Measurements from ENCODE around the gene ZNF587.
"Not testable (repeated sequence)": the region's sequence is repeated elsewhere in the genome, so short reads cannot be mapped to it uniquely, and the experiment has no call there.

ZNF587 gene

DNA sequence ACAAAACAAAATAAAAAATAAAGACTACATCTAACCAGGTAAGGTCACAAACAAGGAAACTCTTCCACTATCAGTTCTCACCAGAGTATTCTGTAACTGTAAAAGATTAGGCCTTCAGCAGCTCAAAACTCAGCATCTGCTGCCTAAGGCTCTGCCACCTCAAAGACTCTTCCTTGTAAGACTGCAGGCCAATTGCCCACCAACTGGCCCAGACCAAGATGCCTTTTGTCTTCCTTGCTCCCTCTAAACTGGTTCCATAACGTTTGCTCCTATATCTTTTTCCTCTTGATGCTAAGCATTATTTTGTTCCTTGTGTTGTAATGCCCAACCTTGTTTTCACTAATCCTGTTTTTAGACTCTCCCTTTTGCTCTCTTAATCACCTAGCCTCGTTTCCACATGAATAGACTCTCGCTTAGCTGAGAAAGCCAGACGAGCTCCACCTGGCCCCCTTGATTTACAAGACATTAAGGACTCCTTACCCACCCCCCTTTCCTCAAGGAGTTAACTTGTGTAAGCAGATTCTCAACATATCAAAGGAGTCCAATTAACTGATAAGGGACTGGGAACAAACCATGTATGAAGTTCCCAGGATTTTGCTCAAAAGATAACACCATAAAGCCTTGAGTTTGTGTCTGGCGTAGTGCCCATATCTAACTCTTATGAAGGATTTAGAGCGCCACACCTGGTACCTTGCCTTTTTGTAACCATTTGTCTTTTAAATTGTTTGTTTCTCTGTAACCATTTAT, 37.7 kb downstream of the ZNF587 start:
- Histone ChIP-seq H3K4me3 (ENCODE audit: low read length) (peak overlapping the region; percentile 93; the same call in 1 of the 2 replicates), H3K27me3 (ENCODE audit: control insufficient read depth, insufficient read depth, low read length) (no peaks in the 10 kb centered on the region), H3K36me3 (ENCODE audit: control insufficient read depth, insufficient read depth, low read length) (peaks cover 3% of the 10 kb centered on the region; the same call in 1 of the 2 replicates), H3K27ac (ENCODE audit: low read length) (peak overlapping the region; percentile 23), H3K9me3 (ENCODE audit: control insufficient read depth, insufficient read depth, low read length) (no peaks in the 10 kb centered on the region), H3K4me1 (ENCODE audit: control insufficient read depth, insufficient read depth, low read length) (peaks cover 2% of the 10 kb centered on the region; the same call in 1 of the 2 replicates)
- DNase-seq (ENCODE audit: low read depth, low spot score) = peak; percentile 73
- no CpG with 5 or more reads among the region's 6 CpGs for WGBS (ENCODE audit: insufficient coverage, insufficient read length)

DNA sequence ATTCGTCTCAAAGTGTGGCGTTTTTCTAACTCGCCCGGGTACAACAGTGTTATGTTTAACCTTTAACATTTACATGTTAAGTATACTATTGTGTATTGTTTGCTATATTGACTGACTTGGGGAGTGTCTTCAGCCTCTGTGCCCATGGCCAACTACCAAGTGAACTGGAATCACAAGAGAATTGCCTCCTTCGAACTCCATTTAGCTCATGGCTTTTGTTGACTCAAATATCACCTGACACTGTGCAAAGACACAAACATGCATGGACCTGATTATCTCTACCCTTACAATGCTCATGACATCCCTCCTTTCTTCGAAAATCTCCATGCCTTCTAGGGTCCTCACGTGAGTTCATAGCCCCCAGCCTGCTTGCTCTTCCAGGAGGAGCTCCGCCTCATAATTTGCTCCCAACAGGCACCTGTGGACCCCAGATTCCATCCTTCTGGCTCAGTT, 38.5 kb downstream of the ZNF587 start:
- peak overlapping the region; percentile 39 for H3K27ac ChIP-seq (ENCODE audit: low read length)
- no peak for DNase-seq (ENCODE audit: low read depth, low spot score)
- no CpG with 5 or more reads among the region's 8 CpGs for WGBS (ENCODE audit: insufficient coverage, insufficient read length)
- peak overlapping the region; percentile 93 for H3K4me3 ChIP-seq (ENCODE audit: low read length)
- H3K36me3 ChIP-seq (ENCODE audit: control insufficient read depth, insufficient read depth, low read length) = peaks cover 3% of the 10 kb centered on the region; the same call in 1 of the 2 replicates
- no peaks in the 10 kb centered on the region for H3K27me3 ChIP-seq (ENCODE audit: control insufficient read depth, insufficient read depth, low read length)
- no peaks in the 10 kb centered on the region for H3K9me3 ChIP-seq (ENCODE audit: control insufficient read depth, insufficient read depth, low read length)
- H3K4me1 ChIP-seq (ENCODE audit: control insufficient read depth, insufficient read depth, low read length) = peaks cover 2% of the 10 kb centered on the region; the same call in 1 of the 2 replicates

DNA sequence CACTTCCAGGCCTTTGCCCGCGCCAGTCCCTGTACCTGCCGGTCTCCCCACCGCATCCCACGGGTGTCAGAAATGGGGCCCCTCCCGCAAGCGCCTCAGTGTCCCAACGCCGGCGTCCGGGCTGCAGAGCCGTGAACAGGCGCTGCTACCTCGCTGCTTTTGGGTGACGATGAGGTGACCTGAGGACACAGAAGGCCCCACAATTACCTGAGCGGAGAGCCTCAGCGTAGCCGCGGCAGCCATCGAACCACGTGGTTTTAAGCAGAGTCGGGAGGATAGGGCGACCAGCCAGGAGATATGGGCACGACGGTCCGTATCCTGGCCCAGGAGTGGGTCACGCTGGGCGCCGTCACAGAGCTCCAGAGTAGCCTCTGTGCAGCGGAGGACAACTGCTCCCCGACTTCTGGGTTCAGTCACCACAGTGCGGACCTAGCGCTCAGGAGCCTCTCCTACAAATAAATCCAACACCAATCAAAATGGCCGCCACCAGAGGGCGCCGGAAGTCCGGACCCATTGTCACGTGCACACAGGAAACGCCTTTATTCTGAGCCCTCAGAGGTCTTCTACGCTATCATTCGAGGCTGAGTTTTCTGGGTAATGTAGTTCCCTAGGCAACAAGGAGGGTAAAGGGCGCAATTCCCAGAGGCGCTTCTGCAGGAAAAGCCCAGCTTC, 39.0 kb downstream of the ZNF587 start, which contains the start of gene ZNF814:
Gene ZNF814, minus strand, starts transcription at position 478 of the 672 bp plus-strand sequence. Its CDS starts 235 bp downstream, at position 243.
- Histone ChIP-seq H3K27me3 (ENCODE audit: control insufficient read depth, insufficient read depth, low read length) (no peaks in the 10 kb centered on the region), H3K27ac (ENCODE audit: low read length) (peak within 1 kb of the TSS; percentile 39), H3K4me1 (ENCODE audit: control insufficient read depth, insufficient read depth, low read length) (peaks cover 2% of the 10 kb centered on the region; the same call in 1 of the 2 replicates), H3K4me3 (ENCODE audit: low read length) (peak within 1 kb of the TSS; percentile 93), H3K9me3 (ENCODE audit: control insufficient read depth, insufficient read depth, low read length) (no peaks in the 10 kb centered on the region), H3K36me3 (ENCODE audit: control insufficient read depth, insufficient read depth, low read length) (peaks cover 3% of the 10 kb centered on the region; the same call in 1 of the 2 replicates)
- WGBS (ENCODE audit: insufficient coverage, insufficient read length) = no CpG with 5 or more reads among the region's 43 CpGs
- DNase-seq (ENCODE audit: low read depth, low spot score) = peak; percentile 83

DNA sequence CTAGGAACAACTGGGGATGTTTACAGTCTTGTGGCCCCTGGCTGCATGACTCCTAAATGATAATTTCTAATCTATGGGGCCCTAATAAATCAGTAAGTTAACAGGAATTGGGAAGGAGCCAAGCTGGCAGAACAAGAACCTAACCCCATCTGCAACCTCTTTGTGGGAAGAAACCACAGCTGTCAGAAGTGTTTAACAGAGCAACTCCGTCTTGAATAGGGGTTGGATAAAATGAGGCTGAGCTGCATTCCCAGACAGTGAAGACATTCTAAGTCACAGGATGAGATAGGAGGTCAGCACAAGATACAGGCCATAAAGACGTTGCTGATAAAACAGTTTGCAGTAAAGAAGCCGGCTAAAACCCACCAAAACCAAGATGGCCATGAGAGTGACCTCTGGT, 41.0 kb downstream of the ZNF587 start:
- not testable (repeated sequence) for H3K27me3 ChIP-seq (ENCODE audit: control insufficient read depth, insufficient read depth, low read length); H3K27ac ChIP-seq (ENCODE audit: low read length); H3K9me3 ChIP-seq (ENCODE audit: control insufficient read depth, insufficient read depth, low read length); H3K4me1 ChIP-seq (ENCODE audit: control insufficient read depth, insufficient read depth, low read length); H3K4me3 ChIP-seq (ENCODE audit: low read length); H3K36me3 ChIP-seq (ENCODE audit: control insufficient read depth, insufficient read depth, low read length); DNase-seq (ENCODE audit: low read depth, low spot score)
- no CpG with 5 or more reads among the region's 3 CpGs for WGBS (ENCODE audit: insufficient coverage, insufficient read length)

DNA sequence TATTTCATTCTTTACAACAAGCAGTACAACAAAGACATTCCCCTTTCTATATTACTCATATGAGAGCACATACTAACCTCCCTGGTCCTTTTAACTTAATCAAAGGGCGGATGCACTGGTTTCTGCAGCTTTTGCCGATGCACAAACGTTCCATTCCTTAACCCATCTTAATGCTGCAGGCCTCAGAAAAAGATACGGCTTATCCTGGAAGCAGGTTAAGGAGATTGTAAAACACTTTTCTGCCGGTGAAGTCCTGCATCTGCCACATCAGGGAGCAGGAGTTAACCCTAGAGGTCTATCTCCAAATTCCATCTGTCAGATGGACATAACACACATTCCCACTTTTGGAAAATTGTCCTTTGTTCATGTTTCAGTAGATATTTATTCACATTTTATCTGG, 50.7 kb downstream of the ZNF587 start:
- Histone ChIP-seq H3K36me3 (ENCODE audit: control insufficient read depth, insufficient read depth, low read length) (no peaks in the 10 kb centered on the region), H3K4me1 (ENCODE audit: control insufficient read depth, insufficient read depth, low read length) (no peaks in the 10 kb centered on the region), H3K4me3 (ENCODE audit: low read length) (no peak overlapping the region), H3K27me3 (ENCODE audit: control insufficient read depth, insufficient read depth, low read length) (no peaks in the 10 kb centered on the region), H3K27ac (ENCODE audit: low read length) (no peak overlapping the region), H3K9me3 (ENCODE audit: control insufficient read depth, insufficient read depth, low read length) (no peaks in the 10 kb centered on the region)
- no CpG with 5 or more reads among the region's 5 CpGs for WGBS (ENCODE audit: insufficient coverage, insufficient read length)
- DNase-seq (ENCODE audit: low read depth, low spot score) = no peak

DNA sequence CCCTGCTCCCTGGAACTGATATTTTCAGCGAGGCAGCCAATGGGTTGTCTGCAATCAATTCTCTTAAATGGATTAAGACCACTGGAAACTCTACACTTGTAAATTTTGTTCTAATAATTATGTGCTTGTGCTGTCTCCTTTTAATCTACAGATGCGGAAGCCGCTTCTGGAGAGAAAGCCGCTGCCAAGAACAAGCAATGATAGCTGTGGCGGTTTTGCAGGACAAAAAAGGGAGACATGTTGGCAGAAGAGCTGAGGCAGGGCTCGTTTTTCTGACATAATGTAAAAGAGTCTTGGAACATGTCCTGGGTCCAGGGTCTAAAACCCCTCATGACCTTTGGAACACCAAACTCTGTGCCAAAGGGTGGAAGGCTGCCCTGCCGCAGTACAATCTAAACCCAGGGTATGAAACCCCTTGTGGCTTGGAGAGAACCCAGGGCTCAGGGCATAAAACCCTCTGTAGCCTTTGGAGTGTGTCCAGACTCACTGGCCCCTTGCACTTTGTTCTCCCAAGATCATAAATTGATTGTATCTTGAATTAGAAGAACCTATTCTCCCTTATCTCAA, 54.0 kb downstream of the ZNF587 start:
- H3K27me3 ChIP-seq (ENCODE audit: control insufficient read depth, insufficient read depth, low read length) = no peaks in the 10 kb centered on the region
- no peak overlapping the region for H3K27ac ChIP-seq (ENCODE audit: low read length)
- no peak overlapping the region for H3K4me3 ChIP-seq (ENCODE audit: low read length)
- H3K4me1 ChIP-seq (ENCODE audit: control insufficient read depth, insufficient read depth, low read length) = no peaks in the 10 kb centered on the region
- H3K36me3 ChIP-seq (ENCODE audit: control insufficient read depth, insufficient read depth, low read length) = peaks cover 4% of the 10 kb centered on the region; the same call in 1 of the 2 replicates
- DNase-seq (ENCODE audit: low read depth, low spot score) = no peak
- WGBS (ENCODE audit: insufficient coverage, insufficient read length) = no CpG with 5 or more reads among the region's 7 CpGs
- H3K9me3 ChIP-seq (ENCODE audit: control insufficient read depth, insufficient read depth, low read length) = no peaks in the 10 kb centered on the region

DNA sequence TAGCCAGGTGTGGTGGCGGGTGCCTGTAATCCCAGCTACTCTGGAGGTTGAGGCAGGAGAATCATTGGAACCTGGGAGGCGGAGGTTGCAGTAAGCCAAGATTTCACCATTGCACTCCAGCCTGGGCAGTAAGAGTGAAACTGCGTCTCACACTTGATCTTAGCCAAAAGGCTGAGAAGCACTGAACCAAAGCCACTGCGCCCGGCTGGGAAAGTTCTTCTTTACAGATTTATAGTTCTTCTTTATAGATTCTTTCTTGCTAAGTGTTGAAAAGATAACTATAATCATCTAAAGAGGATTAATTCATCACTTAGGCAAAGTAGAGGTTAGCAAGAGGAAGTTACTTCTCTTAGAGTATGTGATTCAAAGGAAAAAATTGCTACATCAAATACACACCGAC, 55.6 kb downstream of the ZNF587 start:
- DNase-seq (ENCODE audit: low read depth, low spot score) = no peak
- Histone ChIP-seq H3K27me3 (ENCODE audit: control insufficient read depth, insufficient read depth, low read length) (no peaks in the 10 kb centered on the region), H3K9me3 (ENCODE audit: control insufficient read depth, insufficient read depth, low read length) (no peaks in the 10 kb centered on the region), H3K4me3 (ENCODE audit: low read length) (no peak overlapping the region), H3K36me3 (ENCODE audit: control insufficient read depth, insufficient read depth, low read length) (peaks cover 4% of the 10 kb centered on the region; the same call in 1 of the 2 replicates), H3K4me1 (ENCODE audit: control insufficient read depth, insufficient read depth, low read length) (no peaks in the 10 kb centered on the region), H3K27ac (ENCODE audit: low read length) (no peak overlapping the region)
- no CpG with 5 or more reads among the region's 6 CpGs for WGBS (ENCODE audit: insufficient coverage, insufficient read length)

DNA sequence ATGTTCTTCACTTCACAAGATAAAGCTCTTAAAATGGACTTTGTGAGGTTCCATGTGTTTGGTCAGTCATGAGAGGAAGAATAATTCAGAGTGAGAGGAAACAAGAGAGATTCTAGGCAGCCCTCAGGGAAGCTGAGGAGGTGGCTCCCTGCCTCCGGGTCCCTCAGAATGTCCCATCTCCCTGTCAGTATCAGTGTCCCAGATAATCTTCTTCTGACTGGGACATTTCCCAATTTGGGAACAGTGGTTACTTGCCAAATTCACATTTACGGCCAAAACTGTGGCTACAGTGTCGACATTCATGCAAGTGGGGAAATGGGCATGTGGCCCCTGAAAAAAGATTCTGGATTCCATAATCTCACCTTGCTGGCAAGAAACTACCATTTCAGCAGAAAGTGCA, 57.7 kb downstream of the ZNF587 start:
- Histone ChIP-seq H3K4me1 (ENCODE audit: control insufficient read depth, insufficient read depth, low read length) (no peaks in the 10 kb centered on the region), H3K9me3 (ENCODE audit: control insufficient read depth, insufficient read depth, low read length) (no peaks in the 10 kb centered on the region), H3K27ac (ENCODE audit: low read length) (no peak overlapping the region), H3K4me3 (ENCODE audit: low read length) (no peak overlapping the region), H3K36me3 (ENCODE audit: control insufficient read depth, insufficient read depth, low read length) (peaks cover 7% of the 10 kb centered on the region; the same call in 1 of the 2 replicates), H3K27me3 (ENCODE audit: control insufficient read depth, insufficient read depth, low read length) (no peaks in the 10 kb centered on the region)
- no CpG with 5 or more reads among the region's 3 CpGs for WGBS (ENCODE audit: insufficient coverage, insufficient read length)
- no peak for DNase-seq (ENCODE audit: low read depth, low spot score)

DNA sequence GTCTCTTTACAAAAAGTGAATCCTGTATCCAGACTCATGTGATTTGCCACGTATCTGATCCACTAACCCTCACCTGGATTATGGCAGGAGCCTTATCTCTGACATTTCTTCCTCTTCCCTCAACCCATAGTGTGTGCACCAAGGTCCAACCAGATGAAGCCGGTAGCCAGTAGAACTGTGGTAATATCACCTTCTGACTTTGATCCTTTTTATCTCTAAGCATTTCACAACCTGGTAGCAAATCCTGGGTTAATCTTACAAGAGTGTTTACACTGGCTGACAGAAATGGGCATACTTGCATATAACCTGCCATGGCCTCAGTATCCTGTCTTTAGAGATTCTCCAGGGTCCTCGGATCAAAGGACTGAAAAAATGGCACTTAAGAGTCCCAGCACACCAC, 64.9 kb downstream of the ZNF587 start:
- WGBS (ENCODE audit: insufficient coverage, insufficient read length) = no CpG with 5 or more reads among the region's 3 CpGs
- Histone ChIP-seq H3K36me3 (ENCODE audit: control insufficient read depth, insufficient read depth, low read length) (peaks cover 3% of the 10 kb centered on the region; the same call in 1 of the 2 replicates), H3K4me3 (ENCODE audit: low read length) (no peak overlapping the region), H3K27me3 (ENCODE audit: control insufficient read depth, insufficient read depth, low read length) (no peaks in the 10 kb centered on the region), H3K4me1 (ENCODE audit: control insufficient read depth, insufficient read depth, low read length) (no peaks in the 10 kb centered on the region), H3K27ac (ENCODE audit: low read length) (no peak overlapping the region), H3K9me3 (ENCODE audit: control insufficient read depth, insufficient read depth, low read length) (no peaks in the 10 kb centered on the region)
- no peak for DNase-seq (ENCODE audit: low read depth, low spot score)

Measured in iPS DF 6.9 (cell line).